ENCODE data around the gene CTDSP1.

GRCh38 chr2:218395826-218396687 lies 3.6 kb upstream of the CTDSP1 start:
- peak; percentile 85 to 99 (median 98) for TF ChIP-seq CTCF (IDR thresholded peaks at IDR 0.05)
- peak in 1 of 2 donors; percentile 67 for TF ChIP-seq POLR2A (IDR thresholded peaks at IDR 0.05)
- TF ChIP-seq EP300 (IDR thresholded peaks at IDR 0.05): peak; percentile 66 to 99

Measured in tibial nerve (tissue), 4 donors.